Panc1 (cell line): ENCODE data around the gene MRPL20.

ENCODE experiments used
- CTCF ChIP-seq: fragments of 450-650 bp; IDR thresholded peaks from 2 replicates; pipeline ENCODE4 v1.5.1; 2017; ENCODE audit warnings: mild to moderate bottlenecking
- POLR2AphosphoS5 ChIP-seq: IDR thresholded peaks from 2 replicates; pipeline ENCODE4 v1.6.1; 2012; ENCODE audit warnings: mild to moderate bottlenecking, low read depth, low read length, moderate library complexity
- REST ChIP-seq, 2 experiments: IDR thresholded peaks; 2 replicates each; pipeline ENCODE4 v1.6.1; 2011 to 2012; ENCODE audit warnings: low read depth in 2 of 2, control low read depth in 1 of 2, low read length in 1 of 2, mild to moderate bottlenecking in 1 of 2, moderate library complexity in 1 of 2; ENCODE audit not compliant: insufficient read depth in 1 of 2
- TCF7L2 ChIP-seq: IDR thresholded peaks from 2 replicates; pipeline ENCODE4 v1.6.1; 2011; ENCODE audit warnings: mild to moderate bottlenecking, low read depth, low read length, inconsistent platforms

GRCh38 chr1:1419363-1419812 is 12.3 kb upstream of the MRPL20 start:
- TF ChIP-seq REST (IDR thresholded peaks at IDR 0.05; ENCODE audit: insufficient read depth in 1 of 2, low read depth in 2 of 2, low read length in 1 of 2) (no peak), CTCF (no peak), TCF7L2 (no peak), POLR2AphosphoS5 (no peak)
